HG02885 (cell line): ENCODE results near the gene FAAP100.
"Not testable (repeated sequence)": the region's sequence is repeated elsewhere in the genome, so short reads cannot be mapped to it uniquely, and the experiment has no call there.

Source experiments
- ATAC-seq: cut with Tn5 transposase; IDR thresholded peaks from one replicate; pipeline ENCODE4 v1.9.1; 2021; ENCODE audit warnings: mild to moderate bottlenecking; ENCODE audit not compliant: unreplicated experiment, poor library complexity

The FAAP100 gene

GRCh38 chr17:81541123-81541522, 11.0 kb downstream of the FAAP100 start:
- no peak for ATAC-seq

- ATAC-seq: no peak
Observed at GRCh38 chr17:81540676-81541027, 11.5 kb downstream of the FAAP100 start.

- ATAC-seq: no peak
Observed at GRCh38 chr17:81539961-81540675, 12.0 kb downstream of the FAAP100 start.

GRCh38 chr17:81539571-81539900, 12.6 kb downstream of the FAAP100 start:
- no peak for ATAC-seq

GRCh38 chr17:81538651-81539570, 13.2 kb downstream of the FAAP100 start:
- ATAC-seq: no peak

- no peak for ATAC-seq
Observed at GRCh38 chr17:81537856-81538555, 14.1 kb downstream of the FAAP100 start.

GRCh38 chr17:81537343-81537855, 14.8 kb downstream of the FAAP100 start:
- no peak for ATAC-seq

GRCh38 chr17:81536299-81537290, 15.6 kb downstream of the FAAP100 start:
- ATAC-seq: no peak

GRCh38 chr17:81535480-81536298, 16.5 kb downstream of the FAAP100 start:
- no peak for ATAC-seq

GRCh38 chr17:81535007-81535328, 17.2 kb downstream of the FAAP100 start:
- ATAC-seq: no peak

GRCh38 chr17:81534157-81535006, 17.8 kb downstream of the FAAP100 start:
- ATAC-seq: no peak

GRCh38 chr17:81533339-81534141, 18.6 kb downstream of the FAAP100 start:
- ATAC-seq: no peak

GRCh38 chr17:81532490-81533287, 19.5 kb downstream of the FAAP100 start:
- no peak for ATAC-seq

GRCh38 chr17:81531998-81532404, 20.2 kb downstream of the FAAP100 start:
- ATAC-seq: not testable (repeated sequence)

GRCh38 chr17:81531013-81531412, 21.1 kb downstream of the FAAP100 start:
- not testable (repeated sequence) for ATAC-seq

GRCh38 chr17:81529437-81529803, 22.7 kb downstream of the FAAP100 start:
- no peak for ATAC-seq
